HG03378 (cell line): ENCODE measurements around the gene TRAF3IP1.
"Not testable (repeated sequence)": the region's sequence is repeated elsewhere in the genome, so short reads cannot be mapped to it uniquely, and the experiment has no call there.

ENCODE experiments used
- ATAC-seq: cut with Tn5 transposase; IDR thresholded peaks from one replicate; pipeline ENCODE4 v1.9.1; 2021; ENCODE audit warnings: mild to moderate bottlenecking, moderate library complexity; ENCODE audit not compliant: unreplicated experiment

Gene TRAF3IP1

DNA sequence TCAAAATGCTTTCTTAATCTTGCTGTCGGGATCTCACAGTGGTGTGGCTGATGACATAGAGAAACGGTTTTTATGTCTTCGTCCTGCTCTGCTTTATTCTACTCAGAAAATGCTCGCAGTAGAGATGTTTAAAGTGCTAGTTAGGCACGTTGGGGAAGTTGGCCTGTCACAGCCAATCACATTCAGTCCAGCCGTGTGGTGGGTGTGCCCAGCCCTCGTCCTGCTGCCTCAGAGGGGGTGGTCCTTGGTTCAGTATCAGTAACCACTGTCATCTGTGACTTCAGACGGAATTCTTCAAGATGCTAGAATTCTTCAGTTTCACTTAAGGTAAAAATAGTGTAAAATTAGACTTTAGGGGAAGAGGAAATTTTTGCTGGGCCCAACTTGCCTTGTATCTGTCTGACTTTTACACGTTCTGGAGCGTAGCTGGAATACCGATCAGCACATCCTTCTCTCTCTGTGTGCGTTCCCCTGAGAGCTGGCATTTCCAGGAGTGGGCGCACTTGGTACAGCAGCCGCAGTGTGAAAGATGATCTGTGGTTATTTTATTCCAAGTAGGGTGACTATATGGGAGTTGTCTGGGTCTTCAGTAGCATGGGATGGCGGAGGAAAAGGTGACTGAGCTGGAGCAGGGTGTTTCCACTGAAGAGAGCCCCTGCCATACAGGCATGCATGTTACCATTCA is 18.5 kb downstream of the TRAF3IP1 start:
- ATAC-seq: no peak

DNA sequence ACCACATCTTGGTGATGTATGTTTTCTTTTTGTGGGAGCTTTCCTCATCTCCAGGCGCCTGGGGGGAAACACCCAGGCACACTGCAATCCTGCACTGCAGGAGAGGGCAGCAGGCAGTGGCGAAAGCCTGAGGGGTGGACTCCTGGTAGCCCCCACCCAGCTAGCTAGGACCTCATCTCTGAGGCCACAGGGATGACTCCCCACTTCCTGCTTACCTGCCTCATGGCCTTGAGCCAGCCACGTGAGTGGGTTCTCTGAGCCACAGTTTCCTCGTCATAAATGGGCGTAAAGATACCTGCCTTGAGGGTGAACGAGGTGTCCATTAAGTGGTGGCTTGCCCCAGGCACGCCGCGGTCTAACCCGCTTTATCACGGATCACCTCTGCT is 19.1 kb downstream of the TRAF3IP1 start:
- ATAC-seq: no peak

DNA sequence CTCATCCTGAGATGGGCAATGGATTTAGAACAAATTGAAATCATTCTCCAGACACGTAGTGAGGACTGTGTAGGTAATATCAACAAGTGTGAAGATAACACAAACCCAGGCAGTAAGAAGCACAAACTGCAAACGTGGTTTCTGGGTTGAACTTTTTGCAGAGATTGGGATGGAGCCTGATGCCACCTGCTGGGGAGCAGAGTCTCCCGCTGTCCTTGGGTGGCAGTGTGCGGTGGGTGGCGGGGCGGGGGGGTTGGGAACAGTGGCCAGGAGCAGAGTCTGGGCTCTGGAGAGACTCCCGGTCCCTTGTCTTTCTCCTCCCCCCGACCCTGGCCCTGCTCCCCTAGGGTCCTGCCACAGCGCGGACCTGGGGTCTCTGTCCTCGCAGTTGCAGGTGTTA is 19.5 kb downstream of the TRAF3IP1 start:
- no peak for ATAC-seq

- ATAC-seq: no peak
These were observed 21.2 kb downstream of the TRAF3IP1 start for GRCh38 chr2:238341536-238341935.

DNA sequence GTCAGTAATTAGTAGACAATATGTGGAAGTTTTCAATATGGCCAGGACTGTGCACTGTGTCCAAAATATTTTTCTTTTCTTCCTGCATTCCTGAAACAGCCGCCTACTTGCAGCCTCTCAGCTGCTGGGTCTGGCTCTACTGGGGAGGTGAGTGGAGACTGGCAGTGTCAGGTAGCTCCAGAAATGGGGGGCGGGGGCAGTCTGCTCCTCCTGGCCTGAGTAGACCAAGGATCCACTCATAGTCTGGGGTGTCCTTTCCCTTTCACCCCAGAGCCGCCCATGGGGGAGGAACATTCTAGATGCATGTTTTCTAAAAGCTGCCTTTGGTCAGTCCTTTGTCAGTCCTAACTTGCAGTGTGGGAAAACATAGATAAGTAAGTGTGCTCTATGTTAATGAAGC is 23.7 kb downstream of the TRAF3IP1 start:
- no peak for ATAC-seq

GRCh38 chr2:238344517-238344916 is 24.2 kb downstream of the TRAF3IP1 start:
- ATAC-seq: no peak

GRCh38 chr2:238345297-238345968 is 25.1 kb downstream of the TRAF3IP1 start:
- no peak for ATAC-seq

- no peak for ATAC-seq
These were observed 26.2 kb downstream of the TRAF3IP1 start for GRCh38 chr2:238346544-238346943.

DNA sequence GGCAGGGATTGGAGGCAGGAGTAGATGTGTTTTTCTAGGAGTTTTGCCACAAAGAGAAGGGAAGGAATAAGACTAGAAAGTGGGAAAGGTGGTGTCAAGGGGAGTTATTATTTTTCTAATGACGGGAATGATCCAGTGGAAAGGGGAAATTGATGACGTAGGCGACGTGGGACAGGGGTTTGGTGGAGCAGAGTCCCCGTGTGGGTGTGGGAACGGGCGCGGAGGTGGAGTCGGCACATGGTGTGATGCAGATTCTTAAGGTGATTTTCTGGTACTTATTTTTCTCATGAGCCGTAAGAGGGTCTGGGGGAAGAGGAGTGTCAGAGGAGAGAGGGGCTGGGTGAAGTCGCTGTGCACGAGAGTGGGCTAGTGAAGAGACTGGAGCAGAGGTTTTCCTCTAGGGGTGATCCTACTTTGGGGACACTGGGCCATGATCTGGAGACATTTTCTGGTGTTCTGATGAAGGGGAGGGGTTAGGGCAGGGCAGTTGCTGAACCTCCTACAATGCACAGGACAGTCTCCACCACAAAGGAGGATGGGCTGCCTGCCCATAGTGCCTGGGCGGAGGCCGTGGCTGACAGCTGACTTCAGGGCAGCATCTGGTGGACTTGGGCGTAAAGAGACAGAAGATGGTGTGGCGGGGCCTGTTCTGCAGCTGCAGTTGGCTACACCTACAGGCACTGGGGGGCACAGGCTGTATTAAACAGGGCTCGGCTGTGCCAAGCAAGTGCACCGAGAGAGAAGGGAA is 30.0 kb downstream of the TRAF3IP1 start:
- ATAC-seq: no peak

GRCh38 chr2:238351315-238351714 is 31.0 kb downstream of the TRAF3IP1 start:
- ATAC-seq: no peak

DNA sequence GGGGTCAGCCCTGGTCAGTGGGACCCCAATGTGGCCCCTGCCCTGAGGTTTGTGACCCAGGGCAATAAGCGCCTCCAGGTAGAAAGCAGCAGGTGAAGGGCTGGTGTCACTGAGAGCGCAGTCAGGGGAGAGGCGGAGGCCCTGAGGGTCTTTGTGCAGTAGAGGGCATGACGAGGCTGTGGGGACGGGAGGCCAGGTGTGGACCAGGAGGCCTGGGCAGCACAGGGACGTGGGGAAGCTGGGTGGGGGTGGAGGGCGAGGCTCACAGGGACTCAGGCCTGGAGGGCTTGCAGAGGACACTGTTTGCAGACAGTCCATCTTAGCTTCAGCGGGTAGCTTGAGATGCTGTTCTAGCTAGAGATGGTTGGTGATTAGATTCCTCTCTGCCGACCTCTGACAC is 32.0 kb downstream of the TRAF3IP1 start:
- ATAC-seq: no peak

DNA sequence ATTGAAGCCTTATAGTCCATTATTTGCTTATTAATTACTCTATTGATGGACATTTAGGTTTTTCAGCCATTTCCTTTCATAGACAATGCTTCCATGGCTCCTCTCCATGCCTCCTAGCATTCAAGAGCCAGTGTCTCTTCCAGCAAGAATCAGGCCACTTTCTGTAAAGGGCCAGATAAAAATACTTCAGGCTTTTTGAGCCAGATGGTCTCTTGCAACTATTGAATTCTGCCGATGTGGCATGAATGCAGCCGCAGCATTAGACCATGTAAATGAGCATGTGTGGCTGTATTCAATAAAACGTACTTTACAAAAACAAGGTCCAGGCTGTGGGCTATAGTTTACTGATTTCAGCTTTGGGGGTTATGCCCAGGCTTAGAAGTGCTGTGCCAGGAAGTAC is 38.5 kb downstream of the TRAF3IP1 start:
- no peak for ATAC-seq

GRCh38 chr2:238359403-238359802 is 39.1 kb downstream of the TRAF3IP1 start:
- ATAC-seq: no peak

GRCh38 chr2:238361877-238362276 is 41.6 kb downstream of the TRAF3IP1 start:
- no peak for ATAC-seq

GRCh38 chr2:238362626-238363025 is 42.3 kb downstream of the TRAF3IP1 start:
- no peak for ATAC-seq

DNA sequence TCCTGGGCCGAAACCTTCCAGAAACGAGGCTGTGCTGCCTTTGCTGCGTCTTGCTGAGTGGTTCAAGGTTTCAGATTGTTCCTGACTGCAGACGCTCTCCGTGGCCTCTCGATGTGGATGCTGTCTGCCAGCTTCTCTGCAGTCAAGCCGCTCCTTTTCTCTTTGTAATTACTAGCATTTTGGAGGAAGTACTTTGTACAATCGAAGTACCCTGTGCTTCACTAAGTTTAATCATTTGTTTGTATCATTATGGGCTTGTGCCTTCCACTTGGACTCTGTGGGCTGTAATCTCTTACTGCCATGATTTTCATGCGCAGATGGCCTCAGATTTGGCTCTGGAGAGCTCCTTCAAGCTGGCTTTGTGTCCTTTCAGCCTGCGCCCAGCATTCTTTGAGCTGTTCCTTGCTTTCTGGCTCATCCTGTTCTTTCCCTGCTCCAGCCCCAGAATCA is 49.3 kb downstream of the TRAF3IP1 start:
- no peak for ATAC-seq

DNA sequence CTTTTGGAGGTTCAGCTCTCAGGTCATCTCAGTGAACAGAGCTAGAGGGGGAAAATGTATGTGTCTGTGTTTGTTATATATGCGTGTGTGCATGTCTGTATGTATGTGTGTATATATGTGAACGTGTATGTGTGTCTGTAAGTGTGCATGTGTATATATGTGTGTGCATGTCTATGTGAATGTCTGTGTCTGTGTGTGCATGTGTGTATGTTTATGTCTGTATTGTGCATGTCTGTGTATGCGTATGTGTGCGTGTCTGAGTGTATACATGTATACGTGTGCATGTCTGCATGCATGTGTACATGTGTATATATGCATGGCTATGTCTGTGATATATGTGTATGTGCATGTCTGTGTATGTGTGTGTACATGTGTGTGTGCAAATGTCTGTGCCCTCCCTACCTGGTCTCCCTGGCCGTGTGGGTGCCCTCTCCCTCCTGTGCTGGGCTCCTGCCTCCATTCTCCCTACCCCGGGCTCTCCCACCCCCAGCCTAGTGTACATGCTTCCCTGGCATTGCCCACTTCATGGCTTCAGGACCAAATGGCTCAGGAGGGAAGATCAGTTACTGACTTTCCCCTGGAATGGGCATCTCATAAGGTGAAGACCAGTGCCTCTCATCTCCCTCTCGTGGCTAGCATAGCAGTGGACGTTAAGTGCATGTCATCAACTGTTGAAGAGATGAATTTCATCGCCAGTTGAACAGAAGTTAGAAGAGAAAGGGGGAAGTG is 49.9 kb downstream of the TRAF3IP1 start:
- ATAC-seq: no peak

- ATAC-seq: no peak
These were observed 50.6 kb downstream of the TRAF3IP1 start for GRCh38 chr2:238370823-238371372.

GRCh38 chr2:238372277-238372676 is 52.0 kb downstream of the TRAF3IP1 start:
- ATAC-seq: not testable (repeated sequence)

GRCh38 chr2:238376884-238377391 is 56.6 kb downstream of the TRAF3IP1 start:
- ATAC-seq: no peak
